K562 (cell line): ENCODE data around the gene WDR35. TPM values are rescaled to one million over a fixed set of nuclear protein-coding genes. Genes with fewer than 3 reads are reported as not detected.

Experiments used
- ATF6 ChIP-seq: sonication (generic); formaldehyde crosslinking; IDR thresholded peaks from 2 replicates; pipeline ENCODE4 v1.4.0; 2020; ENCODE audit warnings: mild to moderate bottlenecking, missing genetic modification reagents
- BRCA1 ChIP-seq, 2 experiments: fragments of 450-650 bp in 1 of 2; sonication (generic) in 1 of 2; formaldehyde crosslinking in 1 of 2; IDR thresholded peaks; 2 replicates each; pipeline versions ENCODE4 v1.5.0 to v1.6.1; 2017 to 2020; ENCODE audit warnings: mild to moderate bottlenecking in 1 of 2, missing genetic modification reagents in 1 of 2
- CBX3 ChIP-seq, 2 experiments: IDR thresholded peaks; 1 replicate in 1 of 2; 2 replicates in 1 of 2; pipeline ENCODE4 v1.6.1; 2012; ENCODE audit warnings: inconsistent platforms in 2 of 2, low read length in 2 of 2, borderline replicate concordance in 1 of 2, control low read depth in 1 of 2
- CTCF ChIP-seq, 3 experiments: IDR thresholded peaks in 2 of 3; conservative IDR thresholded peaks in 1 of 3; 2 replicates each; pipeline ENCODE4 v1.5.1; 2011 to 2012; ENCODE audit warnings: low read length in 3 of 3, mild to moderate bottlenecking in 3 of 3, control low read depth in 2 of 3, improper control_type of control experiment in 1 of 3, inconsistent platforms in 1 of 3, low read depth in 1 of 3, mixed read lengths in 1 of 3, moderate library complexity in 1 of 3; ENCODE audit not compliant: insufficient read depth in 2 of 3
- E4F1 ChIP-seq: fragments of 250-450 bp; sonication (Bioruptor Pico); IDR thresholded peaks from 2 replicates; pipeline ENCODE4 v1.5.0; 2021; ENCODE audit warnings: mild to moderate bottlenecking, borderline replicate concordance
- MCM2 ChIP-seq: fragments of 450-650 bp; IDR thresholded peaks from 2 replicates; pipeline ENCODE4 v1.6.1; 2017; ENCODE audit warnings: low read depth, mild to moderate bottlenecking
- MNT ChIP-seq, 2 experiments: fragments of 450-650 bp; conservative IDR thresholded peaks; 2 replicates each; pipeline ENCODE4 v1.6.1; 2017; ENCODE audit warnings: mild to moderate bottlenecking in 2 of 2, moderate library complexity in 2 of 2
- NKRF ChIP-seq: fragments of 450-650 bp; IDR thresholded peaks from 2 replicates; pipeline ENCODE4 v1.6.1; 2016; ENCODE audit warnings: borderline replicate concordance
- PML ChIP-seq: IDR thresholded peaks from 2 replicates; pipeline ENCODE4 v1.6.1; 2012; ENCODE audit warnings: low read length, inconsistent platforms
- RCOR1 ChIP-seq, 2 experiments: IDR thresholded peaks; 2 replicates each; pipeline ENCODE4 v1.6.1; 2012; ENCODE audit warnings: low read depth in 2 of 2, low read length in 2 of 2, borderline replicate concordance in 1 of 2, improper control_type of control experiment in 1 of 2
- XRCC3 ChIP-seq: fragments of 450-650 bp; IDR thresholded peaks from 2 replicates; pipeline ENCODE4 v1.6.1; 2017; ENCODE audit warnings: mild to moderate bottlenecking, moderate library complexity
- ZFX ChIP-seq: sonication (generic); formaldehyde crosslinking; IDR thresholded peaks from 2 replicates; pipeline ENCODE4 v1.8.0; 2022; ENCODE audit warnings: mild to moderate bottlenecking, missing genetic modification reagents, moderate library complexity
- ZNF3 ChIP-seq: fragments of 250-450 bp; sonication (Bioruptor Pico); IDR thresholded peaks from 2 replicates; pipeline ENCODE4 v1.5.0; 2021; ENCODE audit warnings: mild to moderate bottlenecking, moderate library complexity
- ZSCAN32 ChIP-seq: fragments of 450-650 bp; formaldehyde crosslinking; IDR thresholded peaks from 2 replicates; pipeline ENCODE4 v1.4.0; 2020; ENCODE audit warnings: mild to moderate bottlenecking, moderate library complexity
- polyA plus RNA-seq, 8 experiments: library from polyadenylated mRNA; depleted of rRNA in 4 of 8; stranded (reverse) in 5 of 8; unstranded in 3 of 8; fragments of >200 nt; fragmentation: Nextera tagmentation in 2 of 8; fragmentation: Illumina TruSeq in 1 of 8; extraction: Ambion mirVana in 2 of 8; extraction: Trizol in 1 of 8; gene quantifications; 2 replicates each; pipeline versions ENCODE4 v1.2.1 to v1.2.3, GENCODE V29; 2011 to 2014; ENCODE audit warnings: inconsistent platforms in 1 of 8, missing spikeins in 1 of 8
- total RNA-seq, 7 experiments: library from RNA; depleted of rRNA in 6 of 7; stranded (reverse); fragments of >200 nt in 6 of 7; fragmentation: Illumina TruSeq in 2 of 7; extraction: Trizol in 2 of 7; gene quantifications; 2 replicates each; pipeline versions ENCODE4 v1.2.1 to v1.2.3, GENCODE V29; 2011 to 2021; ENCODE audit warnings: low replicate concordance in 1 of 7

WDR35 gene
- total and polyA plus RNA-seq, 9 of the 15 experiments (the other 6 are each of a cell fraction or from before 2014, with no cell fraction given), result 3.3 to 13.1 (median 8.0) TPM

- TF ChIP-seq ATF6 (CRISPR knock-in tag) (no peak), BRCA1 (IDR thresholded peaks at IDR 0.05) (no peak), BRCA1 (CRISPR knock-in tag; IDR thresholded peaks at IDR 0.05) (no peak), ZSCAN32 (CRISPR knock-in tag) (no peak), NKRF (no peak), XRCC3 (no peak), CBX3 (IDR thresholded peaks at IDR 0.05; ENCODE audit: borderline replicate concordance in 1 of 2, low read length in 2 of 2) (0 out of 3 replicates have a peak, but pooled peaks of 1 of the 2 experiments have one; percentile 38), PML (no peak), MCM2 (no peak), CTCF (IDR thresholded peaks at IDR 0.05 in 2 of 3, conservative IDR thresholded peaks at IDR 0.05 in 1 of 3; ENCODE audit: insufficient read depth in 2 of 3, low read depth in 1 of 3, low read length in 3 of 3) (peak; percentile 92 to 100 (median 99)), ZFX (CRISPR knock-in tag) (no peak), E4F1 (CRISPR knock-in tag) (no peak), RCOR1 (IDR thresholded peaks at IDR 0.05; ENCODE audit: borderline replicate concordance in 1 of 2, low read depth in 2 of 2, low read length in 2 of 2) (0 out of 4 replicates have a peak, but pooled peaks of 1 of the 2 experiments have one; percentile 22), MNT (conservative IDR thresholded peaks at IDR 0.05) (0 out of 4 replicates have a peak, but pooled peaks of 1 of the 2 experiments have one; percentile 26), ZNF3 (CRISPR knock-in tag) (no peak)
These were observed 34.1 kb downstream of the WDR35 start (continued) for GRCh38 chr2:19955544-19956422.
